CD4-positive, alpha-beta T cell treated with Interleukin-6 at 100 ng/mL for 8 hours (primary cell): ENCODE measurements around the gene SPATA31D3.
"Not testable (repeated sequence)": the region's sequence is repeated elsewhere in the genome, so short reads cannot be mapped to it uniquely, and the experiment has no call there.

Experiments
- DNase-seq: peaks from one replicate; pipeline ENCODE4 v3.0.0-alpha.2; 2020; ENCODE audit warnings: mixed read lengths, low spot score

Gene SPATA31D3

GRCh38 chr9:81979196-81979595, 35.9 kb downstream of the SPATA31D3 start:
- no peak for DNase-seq

GRCh38 chr9:81980568-81980967, 37.3 kb downstream of the SPATA31D3 start:
- DNase-seq = no peak

- no peak for DNase-seq
Measured at GRCh38 chr9:81981883-81982282, 38.6 kb downstream of the SPATA31D3 start.

GRCh38 chr9:81984928-81985327, 41.6 kb downstream of the SPATA31D3 start:
- DNase-seq = no peak

GRCh38 chr9:81986051-81986450, 42.8 kb downstream of the SPATA31D3 start:
- DNase-seq = no peak

GRCh38 chr9:81988472-81988871, 45.2 kb downstream of the SPATA31D3 start, which contains the start of gene SPATA31D1:
TSS of gene SPATA31D1 (plus strand) at chr9:81988772. CDS start at chr9:81988819, 47 bp downstream.
- DNase-seq = not testable (repeated sequence)

- no peak for DNase-seq
Measured at GRCh38 chr9:81989700-81990099, 46.4 kb downstream of the SPATA31D3 start.

GRCh38 chr9:81993656-81994055, 50.4 kb downstream of the SPATA31D3 start:
- DNase-seq = no peak
